ENCODE measurements around the gene ZNF165.
A peak's percentile ranks its signal among the peaks of the same experiment; 100 is the strongest.
"Not testable (repeated sequence)": the region's sequence is repeated elsewhere in the genome, so short reads cannot be mapped to it uniquely, and the experiment has no call there.

ZNF165 gene

DNA sequence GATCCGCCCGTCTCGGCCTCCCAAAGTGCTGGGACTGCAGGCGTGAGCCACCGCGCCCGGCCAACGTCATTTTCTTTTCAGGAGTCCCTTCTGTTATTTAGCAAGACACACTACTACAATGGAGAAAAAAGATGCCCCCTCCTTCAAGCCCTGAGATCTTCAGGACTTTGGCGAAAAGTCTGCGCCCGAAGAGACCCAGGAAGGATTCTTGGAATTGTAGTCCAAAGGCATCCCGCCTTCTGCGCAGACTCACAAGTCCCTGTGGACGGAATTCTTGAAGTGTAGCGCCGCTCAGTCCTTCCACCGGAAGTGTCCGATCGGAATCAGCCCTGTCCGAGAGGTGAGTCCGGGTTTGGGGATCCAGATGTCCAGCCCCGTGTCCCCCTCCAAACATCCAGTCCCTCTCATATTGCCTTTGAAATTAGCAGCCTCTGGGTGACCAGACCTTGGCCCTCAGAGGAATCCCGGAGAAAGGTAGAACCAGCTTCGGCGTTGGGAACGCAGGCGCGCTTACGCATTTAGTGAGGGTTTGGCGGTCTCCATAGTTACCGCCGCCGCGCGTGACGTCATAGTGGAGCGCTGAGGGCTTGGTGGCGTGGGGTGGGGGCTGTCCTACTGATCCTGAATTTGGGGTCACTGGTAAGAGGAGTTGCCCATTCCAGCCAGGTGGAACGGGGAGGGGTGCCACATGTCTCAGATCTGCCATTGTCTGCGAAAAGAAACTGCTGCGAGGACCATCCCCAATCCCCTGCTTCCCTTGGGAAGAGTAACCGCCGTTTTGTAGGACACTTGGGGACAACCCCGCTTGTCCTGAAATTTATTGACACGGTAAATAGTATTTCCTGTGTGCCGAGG lies 490 bp downstream of the ZNF165 start:
- peak; percentile 98 for DNase-seq (ENCODE audit: low read depth)
- TF ChIP-seq MAX (IDR thresholded peaks at IDR 0.05; ENCODE audit: low read depth, low read length) (no peak), MYC (IDR thresholded peaks at IDR 0.05; ENCODE audit: low read depth, low read length) (peak; percentile 39), POLR2A (IDR thresholded peaks at IDR 0.05; ENCODE audit: extremely low read depth, insufficient read length) (peak; percentile 20)
- TF ChIP-seq, protein P1, sequence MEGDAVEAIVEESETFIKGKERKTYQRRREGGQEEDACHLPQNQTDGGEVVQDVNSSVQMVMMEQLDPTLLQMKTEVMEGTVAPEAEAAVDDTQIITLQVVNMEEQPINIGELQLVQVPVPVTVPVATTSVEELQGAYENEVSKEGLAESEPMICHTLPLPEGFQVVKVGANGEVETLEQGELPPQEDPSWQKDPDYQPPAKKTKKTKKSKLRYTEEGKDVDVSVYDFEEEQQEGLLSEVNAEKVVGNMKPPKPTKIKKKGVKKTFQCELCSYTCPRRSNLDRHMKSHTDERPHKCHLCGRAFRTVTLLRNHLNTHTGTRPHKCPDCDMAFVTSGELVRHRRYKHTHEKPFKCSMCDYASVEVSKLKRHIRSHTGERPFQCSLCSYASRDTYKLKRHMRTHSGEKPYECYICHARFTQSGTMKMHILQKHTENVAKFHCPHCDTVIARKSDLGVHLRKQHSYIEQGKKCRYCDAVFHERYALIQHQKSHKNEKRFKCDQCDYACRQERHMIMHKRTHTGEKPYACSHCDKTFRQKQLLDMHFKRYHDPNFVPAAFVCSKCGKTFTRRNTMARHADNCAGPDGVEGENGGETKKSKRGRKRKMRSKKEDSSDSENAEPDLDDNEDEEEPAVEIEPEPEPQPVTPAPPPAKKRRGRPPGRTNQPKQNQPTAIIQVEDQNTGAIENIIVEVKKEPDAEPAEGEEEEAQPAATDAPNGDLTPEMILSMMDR (IDR thresholded peaks at IDR 0.05; ENCODE audit: low read depth, low read length): no peak
- peak overlapping the region; percentile 92 for H3K4me3 ChIP-seq (ENCODE audit: low read depth, low read length)

GRCh38 chr6:28081486-28081751 lies 1.1 kb downstream of the ZNF165 start:
- 0 out of 2 replicates have a peak, but pooled peaks have one; percentile 17 for TF ChIP-seq MAX (IDR thresholded peaks at IDR 0.05; ENCODE audit: low read depth, low read length)
- TF ChIP-seq, protein P1 (IDR thresholded peaks at IDR 0.05; ENCODE audit: low read depth, low read length): no peak
- peak overlapping the region; percentile 92 for H3K4me3 ChIP-seq (ENCODE audit: low read depth, low read length)
- peak; percentile 65 for DNase-seq (ENCODE audit: low read depth)

DNA sequence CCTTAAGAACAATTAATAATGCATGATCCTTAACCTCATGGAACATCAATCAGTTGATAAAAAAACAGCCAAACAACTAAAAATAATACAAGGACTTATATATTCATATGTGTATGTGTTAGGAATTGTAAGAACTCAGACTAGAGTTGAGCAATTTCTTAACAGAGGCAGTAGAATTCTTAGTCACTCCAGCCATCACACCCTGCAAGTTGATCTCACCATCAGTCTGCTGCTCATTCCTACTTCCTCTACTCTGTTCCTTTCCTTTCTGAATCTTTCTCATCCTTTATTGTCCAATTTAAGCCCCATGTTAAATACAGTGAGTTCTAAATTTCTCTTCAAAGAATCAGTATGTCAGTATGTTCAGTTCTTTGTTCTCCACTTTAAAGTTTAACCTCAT lies 2.6 kb downstream of the ZNF165 start:
- H3K4me3 ChIP-seq (ENCODE audit: low read depth, low read length): no peak overlapping the region
- no peak for DNase-seq (ENCODE audit: low read depth)
- TF ChIP-seq POLR2A (IDR thresholded peaks at IDR 0.05; ENCODE audit: extremely low read depth, insufficient read length) (no peak), MYC (IDR thresholded peaks at IDR 0.05; ENCODE audit: low read depth, low read length) (no peak), MAX (IDR thresholded peaks at IDR 0.05; ENCODE audit: low read depth, low read length) (no peak)
- TF ChIP-seq, protein P1 (IDR thresholded peaks at IDR 0.05; ENCODE audit: low read depth, low read length): no peak

DNA sequence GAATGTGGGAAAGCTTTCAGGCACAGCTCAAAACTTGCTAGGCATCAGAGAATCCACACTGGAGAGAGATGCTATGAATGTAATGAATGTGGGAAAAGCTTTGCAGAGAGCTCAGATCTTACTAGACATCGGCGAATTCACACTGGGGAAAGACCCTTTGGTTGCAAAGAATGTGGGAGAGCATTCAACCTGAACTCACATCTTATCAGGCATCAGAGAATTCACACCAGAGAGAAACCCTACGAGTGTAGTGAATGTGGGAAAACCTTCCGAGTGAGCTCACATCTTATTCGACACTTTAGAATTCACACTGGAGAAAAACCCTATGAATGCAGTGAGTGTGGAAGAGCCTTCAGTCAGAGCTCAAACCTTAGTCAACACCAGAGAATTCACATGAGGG lies 8.7 kb downstream of the ZNF165 start:
- no peak overlapping the region for H3K4me3 ChIP-seq (ENCODE audit: low read depth, low read length)
- TF ChIP-seq MAX (IDR thresholded peaks at IDR 0.05; ENCODE audit: low read depth, low read length): no peak
- no peak for TF ChIP-seq POLR2A (IDR thresholded peaks at IDR 0.05; ENCODE audit: extremely low read depth, insufficient read length)
- no peak for TF ChIP-seq MYC (IDR thresholded peaks at IDR 0.05; ENCODE audit: low read depth, low read length)
- TF ChIP-seq, protein P1 (IDR thresholded peaks at IDR 0.05; ENCODE audit: low read depth, low read length): no peak
- no peak for DNase-seq (ENCODE audit: low read depth)

- TF ChIP-seq, protein P1 (IDR thresholded peaks at IDR 0.05; ENCODE audit: low read depth, low read length): no peak
- TF ChIP-seq MAX (IDR thresholded peaks at IDR 0.05; ENCODE audit: low read depth, low read length) (no peak), MYC (IDR thresholded peaks at IDR 0.05; ENCODE audit: low read depth, low read length) (no peak), POLR2A (IDR thresholded peaks at IDR 0.05; ENCODE audit: extremely low read depth, insufficient read length) (no peak)
- no peak for DNase-seq (ENCODE audit: low read depth)
Observed at GRCh38 chr6:28090917-28091586, 10.7 kb downstream of the ZNF165 start.

GRCh38 chr6:28102222-28102621 lies 21.9 kb downstream of the ZNF165 start:
- H3K4me3 ChIP-seq (ENCODE audit: low read depth, low read length); DNase-seq (ENCODE audit: low read depth): not testable (repeated sequence)

More at GRCh38 chr6:28090917-28091586, 10.7 kb downstream of the ZNF165 start:
- H3K4me3 ChIP-seq (ENCODE audit: low read depth, low read length): no peak overlapping the region

DNA sequence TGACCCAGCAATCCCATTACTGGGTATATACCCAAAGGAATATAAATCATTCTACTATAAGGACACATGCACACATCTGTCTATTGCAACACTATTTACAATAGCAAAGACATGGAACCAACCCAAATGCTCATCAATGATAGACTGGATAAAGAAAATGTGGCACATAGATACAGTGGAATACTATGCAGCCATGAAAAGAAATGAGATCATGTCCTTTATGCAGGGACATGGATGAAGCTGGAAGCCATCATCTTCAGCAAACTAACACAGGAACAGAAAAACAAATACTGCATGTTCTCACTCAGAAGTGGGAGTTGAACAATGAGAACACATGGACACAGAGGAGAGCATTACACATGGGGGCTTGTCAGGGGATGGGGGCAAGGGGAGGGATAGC lies 22.3 kb downstream of the ZNF165 start:
- H3K4me3 ChIP-seq (ENCODE audit: low read depth, low read length); DNase-seq (ENCODE audit: low read depth): not testable (repeated sequence)

All from NB4 (cell line).